K562 (cell line): ENCODE measurements around the gene CDCA4. TPM values are rescaled to one million over a fixed set of nuclear protein-coding genes. Genes with fewer than 3 reads are reported as not detected.

ENCODE experiments used
- ATAC-seq: fragments of 200-7000 bp; cut with Tn5 transposase; 3 replicates; pipeline ENCODE4 v1.9.1; 2020; ENCODE audit warnings: moderate library complexity
- BruUV-seq: library from RNA; stranded (reverse); fragments of 400-500 nt; replicated peaks from 2 replicates; lab custom pipeline; 2021; lab: Mats Ljungman, UMichigan
- CTCF ChIA-PET: fragments of 300-600 bp; formaldehyde crosslinking; extraction: SDS; loops from one replicate; lab custom pipeline; 2021; ENCODE audit warnings: low intra/inter-chr PET ratio; lab: Yijun Ruan, JAX
- POLR2A ChIA-PET: fragments of 300-600, 350-650 bp; sonication (Branson Sonifier 250); formaldehyde crosslinking; extraction: SDS; loops from one replicate; lab custom pipeline; 2021; ENCODE audit warnings: antibody characterized with exemption, inconsistent platforms; lab: Yijun Ruan, JAX
- DNase-seq, 4 experiments: peaks; one replicate each; pipeline versions ENCODE4 v3.0.0 to v3.0.0-alpha.2; 2011 to 2018; ENCODE audit warnings: low spot score in 3 of 4, mixed read lengths in 3 of 4; ENCODE audit errors: extremely low read depth in 1 of 4
- FAIRE-seq: peaks from 2 replicates; lab custom pipeline; 2011; peaks lifted over from hg19 to GRCh38; lab: Jason Lieb, UNC
- H2AFZ ChIP-seq: 2 replicates; pipeline ENCODE4 v1.6.0; 2011; ENCODE audit warnings: low read depth, low read length, control low read depth, inconsistent platforms
- H3K27ac ChIP-seq: fragments of 200-600 bp; 3 replicates; pipeline ENCODE4 v1.8.0; 2011; ENCODE audit warnings: low read depth, mild to moderate bottlenecking, control low read depth, inconsistent platforms, low read length, moderate library complexity, mixed read lengths; ENCODE audit errors: extremely low read depth
- H3K27me3 ChIP-seq, 2 experiments: fragments of 300-600 bp in 1 of 2; 2 replicates in 1 of 2; 3 replicates in 1 of 2; pipeline versions ENCODE4 v1.6.0 to v1.8.0; 2011; ENCODE audit warnings: inconsistent platforms in 2 of 2, low read length in 2 of 2, mild to moderate bottlenecking in 1 of 2, mixed read lengths in 1 of 2, moderate library complexity in 1 of 2; ENCODE audit not compliant: control insufficient read depth in 2 of 2, insufficient read depth in 2 of 2
- H3K36me3 ChIP-seq: fragments of 300-600 bp; 3 replicates; pipeline ENCODE4 v1.8.0; 2011; ENCODE audit warnings: mild to moderate bottlenecking, low read length, inconsistent platforms; ENCODE audit not compliant: control insufficient read depth, insufficient read depth
- H3K4me1 ChIP-seq, 2 experiments: fragments of 200-600 bp in 1 of 2; replicated peaks in 1 of 2; 2 replicates in 1 of 2; 3 replicates in 1 of 2; pipeline versions ENCODE4 v1.5.1 to v1.8.0; 2011; ENCODE audit warnings: inconsistent platforms in 2 of 2, low read length in 2 of 2, mild to moderate bottlenecking in 1 of 2, mixed read lengths in 1 of 2, moderate library complexity in 1 of 2; ENCODE audit not compliant: control insufficient read depth in 2 of 2, insufficient read depth in 2 of 2
- H3K4me2 ChIP-seq: 2 replicates; pipeline ENCODE4 v1.6.1; 2011; ENCODE audit warnings: low read length, control low read depth, inconsistent platforms, mixed read lengths; ENCODE audit not compliant: insufficient read depth
- H3K4me3 ChIP-seq: fragments of 200-600 bp; sonication (generic), shearing (Covaris generic); 2 replicates; pipeline ENCODE4 v1.5.1; 2016; ENCODE audit warnings: control low read depth, inconsistent platforms
- H3K79me2 ChIP-seq: fragments of 200-600 bp; 3 replicates; pipeline ENCODE4 v1.8.0; 2011; ENCODE audit warnings: low read length, inconsistent platforms; ENCODE audit not compliant: control insufficient read depth, insufficient read depth
- H3K9ac ChIP-seq, 2 experiments: 2 replicates each; pipeline versions ENCODE4 v1.6.0 to v1.6.1; 2011; ENCODE audit warnings: low read depth in 2 of 2, low read length in 2 of 2, control low read depth in 1 of 2, inconsistent platforms in 1 of 2, mild to moderate bottlenecking in 1 of 2, mixed read lengths in 1 of 2; ENCODE audit not compliant: insufficient read depth in 1 of 2
- H3K9me1 ChIP-seq: one replicate; pipeline ENCODE4 v1.6.0; 2011; ENCODE audit warnings: inconsistent platforms, mild to moderate bottlenecking, low read length, moderate library complexity; ENCODE audit not compliant: control insufficient read depth, insufficient read depth
- H3K9me3 ChIP-seq: replicated peaks from 2 replicates; pipeline ENCODE4 v1.5.1; 2011; ENCODE audit warnings: low read depth, low read length, inconsistent platforms; ENCODE audit not compliant: control insufficient read depth, insufficient read depth
- H4K20me1 ChIP-seq: replicated peaks from 2 replicates; pipeline ENCODE4 v1.6.1; 2011; ENCODE audit warnings: low read length, inconsistent platforms, mixed read lengths; ENCODE audit not compliant: control insufficient read depth, insufficient read depth
- CBX3 ChIP-seq, 2 experiments: IDR thresholded peaks; 1 replicate in 1 of 2; 2 replicates in 1 of 2; pipeline ENCODE4 v1.6.1; 2012; ENCODE audit warnings: inconsistent platforms in 2 of 2, low read length in 2 of 2, borderline replicate concordance in 1 of 2, control low read depth in 1 of 2
- CHCHD3 ChIP-seq: fragments of 250-450 bp; sonication (Bioruptor Pico); IDR thresholded peaks from 2 replicates; pipeline ENCODE4 v2.1.2; 2022; ENCODE audit warnings: mild to moderate bottlenecking
- HNRNPLL ChIP-seq: fragments of 200-400 bp; formaldehyde crosslinking; IDR thresholded peaks from 2 replicates; pipeline ENCODE4 v1.6.1; 2017; ENCODE audit warnings: low read length, low read depth, mild to moderate bottlenecking; ENCODE audit not compliant: poor library complexity, severe bottlenecking
- KDM5B ChIP-seq: fragments of 200-600 bp; sonication (generic); IDR thresholded peaks from 2 replicates; pipeline ENCODE4 v1.6.1; 2012; ENCODE audit warnings: low read depth, mild to moderate bottlenecking, moderate library complexity, low read length, control low read depth, inconsistent platforms; ENCODE audit not compliant: insufficient replicate concordance
- MIER1 ChIP-seq: fragments of 450-650 bp; IDR thresholded peaks from 2 replicates; pipeline ENCODE4 v1.6.1; 2016; ENCODE audit warnings: antibody characterized with exemption, mild to moderate bottlenecking, low read depth
- PKNOX1 ChIP-seq: fragments of 450-650 bp; IDR thresholded peaks from 2 replicates; pipeline ENCODE4 v1.6.1; 2016
- RAD51 ChIP-seq: fragments of 450-650 bp; IDR thresholded peaks from 2 replicates; pipeline ENCODE4 v1.7.1; 2016; ENCODE audit warnings: low read depth, mild to moderate bottlenecking, borderline replicate concordance
- ZNF212 ChIP-seq: fragments of 450-650 bp; formaldehyde crosslinking; IDR thresholded peaks from 2 replicates; pipeline ENCODE4 v1.4.0; 2020; ENCODE audit warnings: mild to moderate bottlenecking
- ZNF511 ChIP-seq: sonication (generic); formaldehyde crosslinking; IDR thresholded peaks from 2 replicates; pipeline ENCODE4 v1.8.0; 2022; ENCODE audit warnings: mild to moderate bottlenecking, missing genetic modification reagents
- WGBS: fragments of 100-300 bp; shearing (Covaris generic); methylation state at CpG from one replicate; pipeline ENCODE4 v1.1.6; 2016; ENCODE audit warnings: low coverage, mixed read lengths; ENCODE audit not compliant: insufficient coverage; ENCODE audit errors: missing lambda C conversion rate; 5-methylcytosine and 5-hydroxymethylcytosine counted together
- in situ Hi-C: fragments of 300-500 bp; cut with MboI; formaldehyde crosslinking; loops from 4 replicates; pipeline ENCODE4 v1.15.0; 2018; ENCODE audit warnings: inconsistent platforms, mixed read lengths
- intact Hi-C: fragments of 100-400 bp; cut with micrococcal nuclease; formaldehyde crosslinking; loops from 2 replicates; pipeline ENCODE4 v1.14.2; 2022
- polyA plus RNA-seq, 8 experiments: library from polyadenylated mRNA; depleted of rRNA in 4 of 8; stranded (reverse) in 5 of 8; unstranded in 3 of 8; fragments of >200 nt; fragmentation: Nextera tagmentation in 2 of 8; fragmentation: Illumina TruSeq in 1 of 8; extraction: Ambion mirVana in 2 of 8; extraction: Trizol in 1 of 8; gene quantifications; 2 replicates each; pipeline versions ENCODE4 v1.2.1 to v1.2.3, GENCODE V29; 2011 to 2014; ENCODE audit warnings: inconsistent platforms in 1 of 8, missing spikeins in 1 of 8
- total RNA-seq, 7 experiments: library from RNA; depleted of rRNA in 6 of 7; stranded (reverse); fragments of >200 nt in 6 of 7; fragmentation: Illumina TruSeq in 2 of 7; extraction: Trizol in 2 of 7; gene quantifications; 2 replicates each; pipeline versions ENCODE4 v1.2.1 to v1.2.3, GENCODE V29; 2011 to 2021; ENCODE audit warnings: low replicate concordance in 1 of 7

The CDCA4 gene
- total and polyA plus RNA-seq, 9 of the 15 experiments (the other 6 are each of a cell fraction or from before 2014, with no cell fraction given): 6.6 to 44.2 (median 23.0) TPM

- Histone ChIP-seq H3K9ac (peak overlapping the region; percentile 97 to 99), H3K4me1 (peaks cover 32 to 36% of the 10 kb centered on the region in 2 experiments), H4K20me1 (peaks cover 22% of the 10 kb centered on the region), H3K79me2 (peaks cover 69% of the 10 kb centered on the region), H3K9me3 (no peaks in the 10 kb centered on the region), H3K9me1 (peaks cover 4% of the 10 kb centered on the region), H3K4me2 (peak overlapping the region; percentile 94), H2AFZ (no peak overlapping the region), H3K36me3 (peaks cover 27% of the 10 kb centered on the region; the same call in 2 of the 3 replicates), H3K27me3 (no peaks in the 10 kb centered on the region), H3K27ac (peak overlapping the region; percentile 96), H3K4me3 (peak overlapping the region; percentile 83)
- 2% methylated on average over 22 of the region's 75 CpGs for WGBS
- ChIA-PET CTCF (interaction anchor here (2.7 kb wide), 1 partner anchor 26 kb away, joined by 6 read pairs; no protein-coding TSS in a partner anchor), POLR2A (interaction anchor here (0.7 to 2.9 kb wide), 11 partner anchors 8 to 285 kb away, joined by 3 to 16 read pairs (median 4); no protein-coding TSS in a partner anchor)
- DNase-seq (peak in 2 of 4 experiments; percentile 21 to 48), FAIRE-seq (peak; percentile 6), ATAC-seq (peak; percentile 59)
- in situ Hi-C loops (no loop called here), intact Hi-C loops (loop anchor here (5.0 kb wide), 1 partner anchor 43 kb away; the partner anchor contains the start of gene AHNAK2)
- BruUV-seq: no TSS peak
- TF ChIP-seq CHCHD3 (no peak), CBX3 (IDR thresholded peaks at IDR 0.05; ENCODE audit: borderline replicate concordance in 1 of 2, low read length in 2 of 2) (no peak), ZNF212 (CRISPR knock-in tag) (no peak), HNRNPLL (peak; percentile 76), RAD51 (no peak), PKNOX1 (no peak), KDM5B (no peak), ZNF511 (CRISPR knock-in tag) (no peak), MIER1 (no peak)
These were observed 745 bp downstream of the CDCA4 start for GRCh38 chr14:105019861-105020814.
